Stimulated activated CD4-positive, alpha-beta T cell treated with anti-CD3 and anti-CD28 coated beads, Interleukin-4, amount 100 ng/mL, for 24 hours (primary cell): ENCODE measurements around the gene SEPHS2.
A peak's percentile ranks its signal among the peaks of the same experiment; 100 is the strongest.
"Not testable (repeated sequence)": the region's sequence is repeated elsewhere in the genome, so short reads cannot be mapped to it uniquely, and the experiment has no call there.

Source experiments
- DNase-seq: peaks from one replicate; pipeline ENCODE4 v3.0.0-alpha.2; 2020

The SEPHS2 gene

DNA sequence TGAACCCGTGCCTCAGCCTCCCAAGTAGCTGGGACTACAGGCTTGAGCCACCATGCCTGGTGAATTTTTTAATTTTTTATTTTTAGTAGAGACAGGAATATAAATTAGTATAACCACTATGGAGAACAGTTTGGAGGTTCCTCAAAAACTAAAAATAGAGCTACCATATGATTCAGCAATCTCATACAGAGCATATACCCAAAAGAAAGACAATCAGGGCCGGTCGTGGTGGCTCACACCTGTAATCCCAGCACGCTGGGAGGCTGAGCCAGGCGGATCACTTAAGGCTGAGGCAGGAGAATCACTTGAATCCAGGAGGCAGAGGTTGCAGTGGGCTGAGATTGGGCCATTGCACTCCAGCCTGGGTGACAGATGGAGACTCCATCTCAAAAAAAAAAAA is 15.8 kb upstream of the SEPHS2 start:
- not testable (repeated sequence) for DNase-seq

DNA sequence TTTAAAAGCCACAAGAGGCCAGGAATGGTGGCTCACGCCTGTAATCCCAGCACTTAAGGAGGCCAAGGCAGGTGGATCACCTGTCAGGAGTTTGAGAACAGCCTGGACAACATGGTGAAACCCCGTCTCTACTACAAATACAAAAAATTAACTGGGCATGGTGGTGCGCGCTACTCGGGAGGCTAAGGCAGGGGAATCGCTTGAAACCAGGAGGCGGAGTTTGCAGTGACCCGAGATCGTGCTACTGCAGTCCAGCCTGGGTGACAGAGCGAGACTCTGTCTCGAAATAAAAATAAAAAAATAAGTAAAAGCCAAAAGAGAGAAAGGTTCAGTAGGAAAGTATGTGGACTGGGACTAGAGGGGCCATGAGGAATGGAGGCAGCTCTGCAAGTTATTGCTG is 13.8 kb upstream of the SEPHS2 start:
- no peak for DNase-seq

DNA sequence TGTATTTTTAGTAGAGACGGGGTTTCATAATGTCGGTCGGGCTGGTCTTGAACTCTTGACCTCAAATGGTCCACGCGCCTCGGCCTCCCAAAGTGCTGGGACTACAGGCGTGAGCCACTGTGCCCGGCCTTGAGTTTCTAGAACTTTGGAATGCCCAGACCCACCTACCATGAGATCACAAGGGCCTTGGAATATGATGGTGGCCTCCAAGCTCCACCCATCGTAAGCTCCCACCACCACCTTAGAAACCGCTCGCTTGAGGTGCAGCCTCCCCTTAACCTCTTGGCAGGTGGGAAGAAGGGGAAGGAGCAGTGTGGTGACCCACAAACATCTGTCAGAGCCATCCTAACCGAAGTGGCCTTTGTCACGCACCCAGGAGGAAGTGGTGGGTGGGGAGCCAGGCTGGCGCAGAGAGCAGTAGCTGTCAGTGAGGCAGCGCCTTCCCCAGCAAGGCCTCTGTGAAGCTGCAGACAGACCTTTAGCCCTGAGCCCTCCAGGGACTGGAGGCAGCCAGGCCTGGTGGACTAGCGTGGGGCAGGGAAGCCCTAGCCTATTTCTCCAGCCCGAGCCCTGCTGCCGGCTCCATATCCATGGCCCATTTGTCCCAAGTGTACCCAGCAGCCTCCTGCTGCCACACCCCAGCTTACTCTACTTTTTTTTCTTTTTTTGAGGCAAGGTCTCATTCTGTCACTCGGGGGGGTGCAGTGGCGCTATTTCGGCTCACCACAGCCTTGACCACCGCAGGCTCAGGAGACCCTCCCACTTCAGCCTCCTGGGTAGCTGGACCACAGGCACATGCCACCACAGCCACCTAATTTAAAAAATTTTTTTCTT is 13.1 kb upstream of the SEPHS2 start:
- peak; percentile 92 for DNase-seq

DNA sequence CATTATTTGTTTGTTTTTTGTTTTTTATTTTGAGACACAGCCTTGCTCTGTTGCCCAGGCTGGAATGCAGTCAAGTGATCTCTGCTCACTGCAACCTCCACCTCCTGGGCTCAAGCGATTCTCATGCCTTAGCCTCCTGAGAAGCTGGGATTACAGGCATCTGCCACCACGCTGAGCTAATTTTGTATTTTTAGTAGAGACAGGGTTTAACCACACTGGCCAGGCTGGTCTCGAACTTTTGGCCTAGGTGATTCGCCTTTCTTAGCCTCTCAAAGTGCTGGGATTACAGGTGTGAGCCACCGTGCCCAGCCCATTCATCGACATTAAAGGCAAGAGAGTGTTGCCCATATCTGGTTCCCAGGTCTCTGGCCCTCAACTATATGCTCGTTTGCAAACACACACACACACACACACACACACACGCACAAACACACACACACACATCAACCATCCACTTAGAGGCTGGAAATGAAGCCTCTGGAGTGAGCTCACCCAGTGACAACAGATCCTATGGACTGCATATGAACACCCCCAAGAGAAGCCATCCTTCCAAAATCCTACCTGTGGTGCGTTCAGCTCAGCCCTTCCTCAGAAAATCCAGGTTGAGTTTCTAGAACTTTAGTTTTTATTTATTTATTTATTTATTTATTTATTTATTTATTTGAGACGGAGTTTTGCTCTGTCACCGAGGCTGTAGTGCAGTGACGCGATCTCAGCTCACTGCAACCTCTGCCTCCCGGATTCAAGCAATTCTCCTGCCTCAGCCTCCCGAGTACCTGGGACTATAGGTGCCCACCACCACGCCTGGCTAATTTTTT is 12.3 kb upstream of the SEPHS2 start:
- no peak for DNase-seq

DNA sequence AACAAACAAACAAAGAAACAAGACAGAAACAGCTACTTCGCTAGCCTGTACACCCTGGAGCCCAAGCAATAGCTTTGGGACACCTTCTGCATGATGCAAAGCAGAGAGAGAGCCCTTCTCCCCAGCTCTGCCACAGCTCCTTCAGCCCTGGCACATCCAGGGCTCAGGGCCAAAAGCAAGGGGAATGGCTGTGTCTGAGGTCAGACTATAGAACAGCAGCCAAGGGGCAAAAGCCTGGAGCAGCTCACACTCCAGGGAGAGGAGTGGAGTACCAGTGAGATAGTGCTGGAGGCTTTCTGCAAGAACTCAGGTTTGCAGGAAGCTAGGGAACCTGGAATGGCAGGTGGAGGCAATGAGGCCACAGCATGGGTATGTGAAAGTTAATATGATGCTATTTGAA is 11.6 kb upstream of the SEPHS2 start:
- DNase-seq: no peak

DNA sequence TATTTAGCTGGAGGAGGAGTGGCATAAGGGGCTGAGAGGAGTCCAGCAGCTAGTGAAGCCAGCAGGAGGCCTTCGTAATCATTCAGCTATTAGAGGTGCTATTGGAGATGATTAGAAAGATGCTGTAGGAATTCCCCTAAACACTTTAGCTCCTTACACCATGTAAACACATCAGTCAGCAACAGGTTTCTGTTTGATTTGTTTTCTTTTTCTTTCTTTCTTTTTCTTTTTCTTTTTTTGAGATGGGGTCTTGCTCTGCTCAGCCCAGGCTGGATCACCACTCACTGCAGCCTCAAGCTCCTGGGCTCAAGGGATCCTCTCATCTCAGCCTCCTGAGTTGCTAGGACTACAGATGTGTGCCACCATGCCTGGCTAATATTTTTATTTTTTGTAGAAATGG is 10.6 kb upstream of the SEPHS2 start:
- DNase-seq: no peak

DNA sequence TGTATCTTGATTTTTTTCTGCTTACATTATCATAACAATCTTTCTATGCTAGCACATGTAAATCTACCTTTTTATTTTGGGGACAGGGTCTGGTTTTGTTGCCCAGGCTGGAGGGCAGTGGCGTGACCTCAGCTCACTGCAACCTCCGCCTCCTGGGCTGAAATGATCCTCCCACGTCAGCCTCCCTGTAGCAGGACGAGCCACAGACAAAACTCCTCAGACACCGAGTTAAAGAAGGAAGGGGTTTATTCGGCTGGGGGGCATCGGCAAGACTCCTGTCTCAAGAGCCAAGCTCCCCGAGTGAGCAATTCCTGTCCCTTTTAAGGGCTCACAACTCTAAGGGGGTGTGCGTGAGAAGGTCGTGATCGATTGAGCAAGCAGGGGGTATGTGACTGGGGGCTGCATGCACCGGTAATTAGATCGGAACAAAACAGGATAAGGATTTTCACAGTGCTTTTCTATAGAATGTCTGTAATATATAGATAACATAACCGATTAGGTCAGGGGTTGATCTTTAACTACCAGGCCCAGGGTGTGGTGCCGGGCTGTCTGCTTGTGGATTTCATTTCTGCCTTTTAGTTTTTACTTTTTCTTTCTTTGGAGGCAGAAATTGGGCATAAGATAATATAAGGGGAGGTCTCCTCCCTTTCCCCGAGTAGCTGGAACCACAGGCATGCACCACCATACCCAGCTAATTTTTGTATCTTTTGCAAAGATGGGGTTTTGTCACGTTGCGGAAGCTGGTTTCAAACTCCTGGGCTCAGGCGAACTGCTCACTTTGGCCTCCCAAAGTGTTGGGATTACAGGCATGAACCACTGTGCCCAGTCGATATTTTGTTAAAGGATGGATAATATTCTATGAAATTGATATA is 7.3 kb upstream of the SEPHS2 start:
- not testable (repeated sequence) for DNase-seq

DNA sequence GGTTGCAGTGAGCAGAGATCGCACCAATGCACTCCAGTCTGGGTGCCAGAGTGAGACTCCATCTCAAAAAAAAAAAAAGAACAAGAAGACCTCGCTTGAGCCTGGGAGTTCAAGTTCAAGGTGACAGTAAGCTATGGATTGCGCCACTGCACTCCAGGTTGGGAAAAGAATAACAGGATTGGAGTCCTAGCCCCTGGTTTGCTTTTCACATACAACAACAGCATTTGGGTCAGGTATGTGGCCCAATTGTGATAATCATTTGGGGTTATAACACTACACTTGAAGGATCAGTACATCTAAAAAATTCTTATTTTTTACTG is 3.4 kb upstream of the SEPHS2 start:
- no peak for DNase-seq

DNA sequence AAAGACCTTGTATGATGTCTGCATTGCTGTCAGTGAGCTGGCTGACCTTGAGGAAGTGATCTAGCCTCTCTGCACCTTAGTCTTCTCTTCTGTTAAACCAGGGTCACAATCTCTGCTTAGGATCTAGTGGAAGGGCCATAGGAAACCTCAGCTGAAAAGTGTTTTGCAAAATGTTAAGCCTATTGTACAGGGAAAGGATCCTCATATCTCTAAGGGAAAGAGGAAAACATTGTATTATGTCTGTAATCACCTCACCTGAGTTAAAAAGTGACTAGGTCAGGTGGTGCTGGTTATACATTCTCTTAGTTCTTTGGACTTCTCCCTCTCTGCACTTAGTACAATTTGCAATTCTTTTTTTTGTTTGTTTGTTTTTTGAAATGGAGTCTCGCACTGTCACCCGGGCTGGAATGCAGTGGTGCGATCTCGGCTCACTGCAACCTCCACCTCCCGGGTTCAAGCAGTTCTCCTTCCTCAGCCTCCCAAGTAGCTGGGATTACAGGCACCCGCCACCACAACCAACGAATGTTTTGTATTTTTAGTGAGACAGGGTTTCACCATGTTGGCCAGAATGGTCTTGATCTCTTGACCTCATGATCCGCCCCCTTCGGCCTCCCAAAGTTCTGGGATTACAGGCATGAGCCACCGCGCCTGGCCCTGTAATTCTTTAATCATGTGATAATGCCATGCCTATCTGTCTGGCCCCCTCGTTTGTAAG is 2.0 kb upstream of the SEPHS2 start:
- DNase-seq: no peak

DNA sequence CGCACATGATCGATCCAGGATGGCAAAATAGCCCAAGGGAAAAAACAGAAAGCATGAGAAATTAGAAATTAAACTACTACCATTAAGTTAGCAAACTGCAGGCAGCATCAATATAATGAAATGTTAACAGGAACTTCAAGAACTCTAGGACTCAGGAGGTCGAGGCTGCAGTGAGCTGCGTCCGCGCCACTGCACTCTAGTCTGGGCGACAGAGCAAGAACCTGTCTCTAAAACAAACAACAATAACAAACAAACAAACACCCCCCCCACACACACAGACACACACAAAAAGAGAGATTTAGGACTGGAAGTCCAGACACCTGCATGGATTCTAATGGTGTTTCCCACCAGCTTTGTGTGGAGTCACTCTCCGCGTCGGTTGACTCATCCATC is 525 bp upstream of the SEPHS2 start:
- no peak for DNase-seq

DNA sequence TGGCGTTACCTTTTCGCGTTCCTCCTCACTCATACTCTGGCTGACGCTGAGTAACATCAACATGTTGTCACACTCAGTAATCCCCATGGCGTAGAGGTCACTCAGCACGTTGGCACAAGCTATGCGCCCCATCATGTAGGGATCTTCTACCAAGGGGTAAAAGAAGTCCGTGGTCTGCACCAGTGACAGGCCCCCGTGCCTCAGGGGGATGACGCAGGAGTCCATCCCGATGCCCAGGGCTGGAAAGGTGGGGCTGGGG is 596 bp downstream of the SEPHS2 start:
- DNase-seq: no peak

DNA sequence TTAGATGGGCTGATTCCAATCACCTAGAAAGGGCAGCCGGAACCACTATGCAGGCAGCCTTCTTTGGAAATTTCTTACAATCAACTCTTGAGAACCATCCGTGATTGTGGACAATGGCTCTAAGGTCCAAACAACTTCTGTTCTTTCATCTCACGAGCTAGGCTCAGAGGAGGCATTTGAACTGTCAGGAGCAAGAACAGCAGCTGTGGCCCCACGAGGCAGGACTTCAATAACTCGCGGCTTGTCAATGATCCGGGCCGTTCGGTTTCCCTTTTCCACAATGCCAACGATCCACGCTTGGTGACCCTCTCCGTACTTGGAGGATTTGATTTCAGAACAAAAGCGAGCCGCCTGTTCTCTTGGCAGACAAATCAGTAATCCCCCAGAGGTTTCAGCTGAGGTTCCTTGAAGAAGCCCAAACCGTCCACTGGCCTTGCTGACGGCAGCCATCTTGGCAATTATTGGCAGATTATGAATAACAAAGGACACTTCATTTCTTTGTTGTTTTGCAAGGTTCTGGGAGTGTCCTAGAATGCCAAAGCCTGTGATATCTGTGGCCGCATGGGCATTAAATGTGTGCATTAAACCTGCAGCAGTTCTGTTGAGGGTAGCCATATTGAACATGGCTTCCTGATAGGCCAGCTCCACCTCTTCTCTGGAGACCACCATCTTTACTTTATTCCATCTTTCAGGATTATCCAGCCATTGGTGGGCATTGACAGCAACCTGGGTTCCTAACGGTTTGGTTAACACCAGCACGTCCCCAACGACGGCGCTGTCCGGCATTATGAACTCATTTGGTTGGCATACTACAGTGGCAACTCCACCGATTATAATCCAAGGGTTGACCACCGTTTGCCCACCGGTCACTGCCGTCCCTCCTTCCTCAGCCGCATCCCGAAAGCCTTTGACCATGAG is 1.2 kb downstream of the SEPHS2 start:
- no peak for DNase-seq

DNA sequence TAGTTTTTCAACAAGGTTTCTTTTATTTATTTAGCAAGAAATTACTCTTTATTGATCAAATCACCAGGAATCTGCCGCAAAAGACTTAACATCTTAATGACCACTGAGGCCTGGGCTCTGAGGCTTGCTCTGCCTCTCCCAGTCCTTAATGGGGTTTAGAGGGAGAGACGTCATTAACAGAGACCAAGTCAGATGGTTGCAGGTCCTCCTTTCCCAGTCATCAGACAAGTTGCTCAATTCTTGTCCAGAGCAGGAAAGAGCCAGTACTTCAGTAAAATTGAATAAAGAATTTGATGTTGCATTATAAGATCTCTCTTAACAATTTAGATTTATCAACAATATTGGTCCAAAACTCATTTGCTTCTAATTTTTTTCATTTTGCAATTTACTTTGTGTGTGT is 2.0 kb downstream of the SEPHS2 start:
- no peak for DNase-seq

DNA sequence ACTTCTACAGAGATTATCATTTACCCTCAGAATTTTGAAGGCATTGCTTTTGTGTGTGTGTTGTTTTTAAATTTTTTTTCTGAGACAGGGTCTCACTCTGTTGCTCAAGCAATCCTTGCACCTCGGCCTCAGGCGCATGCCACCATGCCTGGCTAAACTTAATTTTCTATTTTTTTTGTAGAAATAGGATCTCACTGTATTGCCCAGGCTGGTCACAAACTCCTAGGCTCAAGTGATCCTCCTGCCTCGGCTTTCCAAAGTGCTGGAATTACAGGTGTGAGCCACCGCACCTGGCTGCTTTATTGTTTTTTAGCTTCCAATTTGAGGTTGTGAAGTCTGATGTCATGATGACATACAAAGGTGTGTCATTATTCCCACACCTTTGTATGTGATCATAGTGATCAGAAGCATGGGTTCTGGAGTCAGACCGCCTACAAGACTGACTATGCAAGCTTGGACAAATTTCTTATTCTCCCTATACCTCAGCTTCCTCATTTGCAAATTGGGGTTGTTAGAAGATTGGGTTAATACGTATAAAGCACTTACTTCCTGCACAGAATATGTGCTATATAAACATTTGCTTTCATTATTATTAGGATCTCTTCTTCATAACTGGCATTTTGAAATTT is 5.8 kb downstream of the SEPHS2 start:
- no peak for DNase-seq

DNA sequence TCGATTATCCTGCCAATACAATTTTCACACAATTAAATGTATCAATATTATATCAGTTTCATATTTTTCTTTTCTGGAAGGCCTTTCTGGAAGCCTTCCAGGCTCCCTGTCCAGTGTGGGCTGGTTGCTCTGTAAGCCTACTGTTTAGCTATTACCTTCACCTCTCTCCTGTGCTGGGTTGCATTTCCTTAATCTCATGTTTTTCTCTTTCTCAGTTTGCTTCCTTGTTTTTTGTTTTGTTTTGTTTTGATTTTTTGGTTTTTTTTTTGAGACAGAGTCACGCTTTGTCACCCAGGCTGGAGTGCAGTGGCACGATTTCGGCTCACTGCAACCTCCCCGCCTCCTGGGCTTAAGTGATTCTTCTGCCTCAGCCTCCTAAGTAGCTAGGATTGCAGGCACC is 6.8 kb downstream of the SEPHS2 start:
- no peak for DNase-seq

DNA sequence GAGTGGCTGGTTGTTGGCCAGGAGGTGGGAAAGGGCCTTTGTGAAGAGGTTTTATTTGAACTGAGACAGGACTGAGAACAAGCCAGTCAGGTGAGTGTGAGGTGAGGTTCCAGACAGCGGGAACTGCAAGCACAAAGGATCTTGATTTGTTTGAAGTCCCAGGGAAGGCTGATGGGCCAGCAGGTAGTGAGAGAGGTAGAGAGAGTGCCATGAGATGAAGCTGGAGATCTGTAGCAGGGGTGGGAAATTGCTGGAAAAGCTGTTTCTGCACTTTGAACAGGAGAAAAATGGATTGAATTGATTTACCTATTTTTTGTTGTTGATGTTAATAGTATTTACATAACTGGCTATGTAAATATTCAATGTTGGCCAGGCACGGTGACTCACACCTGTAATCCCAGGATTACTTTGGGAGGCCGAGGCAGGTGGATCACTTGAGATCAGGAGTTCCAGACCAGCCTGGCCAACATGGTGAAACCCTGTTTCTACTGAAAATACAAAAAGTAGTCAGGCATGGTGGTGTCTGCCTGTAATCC is 8.1 kb downstream of the SEPHS2 start:
- no peak for DNase-seq

DNA sequence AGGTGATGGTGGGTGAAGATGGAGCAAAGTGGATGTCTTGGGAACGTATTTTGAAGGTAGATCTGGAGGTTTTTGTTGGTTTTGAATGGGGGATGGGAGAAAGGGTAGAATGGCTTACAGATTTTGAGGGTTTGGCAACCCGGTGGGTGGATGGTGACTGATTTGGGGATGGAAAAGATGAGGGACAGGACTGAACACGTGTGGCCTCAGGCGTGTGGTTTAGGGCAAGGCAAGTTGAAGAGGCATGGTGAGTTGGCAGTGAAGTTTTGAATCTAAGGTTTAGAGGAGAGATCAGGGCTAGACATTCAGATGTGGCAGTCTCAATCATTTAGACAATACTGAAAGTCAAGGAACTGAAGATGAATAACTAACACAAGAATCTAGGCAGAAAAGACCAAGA is 10.8 kb downstream of the SEPHS2 start:
- DNase-seq: peak; percentile 80

DNA sequence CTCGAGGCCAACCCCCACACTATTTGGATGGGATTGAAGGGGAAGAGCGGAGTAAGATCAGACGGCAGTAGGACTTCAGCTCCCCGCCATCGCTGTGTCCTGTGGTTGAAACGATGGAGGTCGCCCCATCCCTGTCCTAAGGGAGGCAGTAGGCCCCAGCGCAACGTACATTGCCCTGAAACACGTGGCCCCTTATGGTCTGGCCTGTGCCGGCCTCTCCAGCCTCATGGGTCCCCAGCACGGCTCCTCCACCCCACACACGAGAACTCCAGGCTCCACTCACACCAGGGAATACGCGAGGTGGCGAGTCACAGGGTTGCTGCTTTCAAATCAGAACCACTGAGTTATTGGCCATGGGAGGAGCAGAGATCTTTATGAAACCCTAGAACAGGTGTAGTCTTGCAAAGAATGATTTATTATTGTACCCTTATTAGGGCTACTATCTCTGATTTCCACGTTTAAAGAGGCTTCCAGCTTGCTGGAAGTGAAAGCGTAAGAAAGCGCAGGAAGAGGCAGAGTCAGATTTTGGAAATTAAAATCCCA is 15.2 kb downstream of the SEPHS2 start:
- no peak for DNase-seq

DNA sequence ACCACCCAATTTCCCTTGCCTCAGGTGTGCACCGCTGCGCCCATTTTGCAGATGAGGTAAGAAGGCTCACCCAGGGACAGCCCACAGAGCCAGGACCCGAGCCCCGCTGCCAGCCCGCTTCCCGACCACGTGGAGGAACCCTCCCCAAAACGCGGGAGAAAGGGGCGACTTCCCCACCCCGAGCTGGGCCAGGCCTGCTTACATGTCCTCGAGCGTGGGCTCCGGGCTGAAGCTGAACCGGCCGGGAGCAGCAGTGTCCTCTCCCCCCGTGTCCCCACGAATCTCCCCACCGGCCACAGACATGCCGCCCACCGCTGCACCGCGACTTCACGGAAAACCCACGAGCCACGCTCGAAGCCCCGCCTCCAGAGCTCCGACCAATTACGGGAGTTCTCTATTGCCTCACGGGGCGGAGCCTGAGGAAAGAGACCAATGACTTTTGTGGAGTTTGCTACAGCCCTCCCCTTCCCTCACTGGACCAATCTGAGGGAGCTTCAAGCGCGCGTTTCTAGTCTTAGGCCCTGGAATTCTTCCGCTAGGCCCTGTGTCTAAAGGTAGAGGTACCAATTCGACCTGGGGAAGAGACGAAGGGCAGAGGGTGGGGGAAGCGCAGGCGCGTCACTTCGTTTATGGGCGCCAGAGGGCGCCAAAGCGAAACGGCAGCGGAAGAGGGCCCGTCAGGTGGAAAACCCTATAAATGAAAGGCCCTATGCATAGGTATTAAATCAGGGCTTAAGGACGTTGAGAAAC is 15.8 kb downstream of the SEPHS2 start, which contains the start of gene DCTPP1:
Gene DCTPP1, minus strand, starts transcription at position 353 of the 750 bp plus-strand sequence. Its CDS starts 50 bp downstream, at position 303.
- peak; percentile 98 for DNase-seq

DNA sequence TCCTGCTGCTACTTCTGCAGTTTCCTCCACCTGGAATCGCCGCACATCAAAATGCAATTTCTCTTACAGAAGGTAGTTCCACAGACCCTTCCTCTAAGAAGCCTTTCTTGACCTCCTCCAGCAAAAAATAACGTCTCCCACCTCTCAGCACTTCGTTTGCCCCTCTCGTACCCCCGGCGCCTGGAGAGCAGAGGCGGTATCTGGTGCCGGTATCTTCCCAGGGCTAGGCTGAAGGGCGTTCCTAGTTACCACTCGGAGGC is 16.3 kb downstream of the SEPHS2 start:
- DNase-seq: no peak
